GM21528 (cell line): ENCODE results near the gene SLC44A1.

Source experiments
- ATAC-seq: cut with Tn5 transposase; IDR thresholded peaks from one replicate; pipeline ENCODE4 v1.9.1; 2021; ENCODE audit warnings: mild to moderate bottlenecking, moderate library complexity; ENCODE audit not compliant: unreplicated experiment, low FRiP score

Gene SLC44A1

DNA sequence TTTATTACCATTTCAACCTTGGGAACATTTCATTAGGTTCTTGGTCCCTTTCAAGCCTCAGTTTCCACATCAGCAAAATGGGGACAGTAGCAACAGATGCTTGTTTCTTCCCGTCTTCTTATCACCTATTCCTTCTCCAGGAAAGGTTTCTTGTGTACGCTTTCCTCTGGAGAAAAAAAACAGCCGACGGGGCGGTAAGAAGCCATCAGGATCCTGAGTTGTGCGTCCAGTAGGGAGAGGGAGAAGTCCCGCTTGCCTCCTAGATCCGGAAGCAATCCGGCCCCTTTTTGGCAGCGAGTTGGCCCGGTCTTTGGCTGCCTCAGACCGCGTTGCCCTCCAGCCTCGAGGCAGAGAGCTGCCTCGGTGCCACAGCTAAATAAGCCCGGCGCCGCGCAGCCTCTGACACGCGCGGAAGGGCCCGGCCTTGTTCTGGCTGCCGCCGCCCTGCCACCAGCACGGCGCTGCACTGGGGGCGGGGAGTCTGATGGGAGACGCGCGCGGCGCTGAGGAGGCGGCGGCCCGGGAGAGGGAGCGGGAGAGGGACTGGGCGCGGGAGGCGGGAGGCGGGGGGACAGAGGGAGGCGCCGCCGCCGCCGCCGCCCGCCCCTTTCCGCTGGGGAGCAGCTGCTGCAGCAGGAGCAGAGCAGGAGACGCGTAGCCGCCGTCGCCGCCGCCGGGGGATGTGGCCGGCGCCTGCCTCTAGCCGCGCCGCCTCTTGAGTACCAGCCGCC is at the start of gene SLC44A1:
SLC44A1 (plus strand) TSS at position 649 of the 731 bp plus-strand sequence. CDS start 218 bp downstream, outside the sequence.
- peak; percentile 94 for ATAC-seq

DNA sequence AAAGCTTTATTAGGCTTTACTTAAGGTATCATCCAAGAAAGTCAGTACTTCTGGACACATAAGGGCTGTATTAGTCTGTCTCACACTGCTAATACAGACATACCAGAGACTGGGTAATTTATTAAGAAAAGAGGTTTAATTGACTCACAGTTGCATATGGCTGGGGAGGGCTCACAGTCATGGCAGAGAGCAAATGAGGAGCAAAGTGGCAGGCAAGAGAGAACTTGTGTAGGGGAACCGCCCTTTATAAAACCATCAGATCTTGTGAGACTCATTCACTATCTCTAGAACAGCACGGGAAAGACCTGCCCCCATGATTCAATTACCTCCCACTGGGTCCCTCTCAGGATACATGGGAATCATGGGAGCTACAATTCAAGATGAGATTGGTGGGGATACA is 49.2 kb upstream of the SLC44A1 start:
- ATAC-seq: no peak

DNA sequence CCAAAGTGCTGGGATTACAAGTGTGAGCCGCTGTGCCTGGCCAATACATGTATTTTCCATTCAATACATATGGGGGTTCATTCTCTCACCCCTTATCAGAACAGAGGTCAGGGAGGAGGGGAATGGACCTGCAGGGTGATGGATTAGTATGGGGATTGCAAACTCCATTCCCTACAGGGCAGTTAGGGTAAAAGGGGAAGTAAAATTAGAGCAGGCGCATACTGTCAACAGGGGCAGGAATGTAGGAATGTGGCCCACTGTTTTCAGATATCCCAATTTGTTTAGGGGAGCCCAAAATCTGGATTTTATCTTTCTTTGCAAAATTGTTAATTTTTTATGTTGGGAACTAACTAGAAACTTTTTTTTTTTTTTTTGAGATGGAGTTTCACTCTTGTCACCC is 46.4 kb upstream of the SLC44A1 start:
- ATAC-seq: no peak

DNA sequence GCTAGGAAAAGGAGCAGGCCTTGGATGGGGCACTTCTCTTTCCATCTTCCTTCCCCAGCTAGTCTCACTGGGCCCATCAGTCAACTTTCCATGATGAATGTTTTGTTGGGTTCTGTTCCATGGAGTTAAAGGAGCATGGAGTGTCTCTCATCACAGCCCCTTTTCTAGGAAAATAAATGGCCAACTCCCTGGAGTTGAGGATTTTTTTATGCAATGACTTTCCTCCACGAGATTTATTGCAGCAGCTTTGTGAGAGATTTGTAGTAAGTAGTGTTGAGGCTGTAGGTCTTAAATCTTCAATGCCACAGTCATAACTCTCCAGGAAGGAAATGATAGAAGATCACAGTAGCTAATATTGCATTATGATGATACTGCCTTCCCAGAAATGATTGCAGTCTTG is 45.6 kb upstream of the SLC44A1 start:
- no peak for ATAC-seq

DNA sequence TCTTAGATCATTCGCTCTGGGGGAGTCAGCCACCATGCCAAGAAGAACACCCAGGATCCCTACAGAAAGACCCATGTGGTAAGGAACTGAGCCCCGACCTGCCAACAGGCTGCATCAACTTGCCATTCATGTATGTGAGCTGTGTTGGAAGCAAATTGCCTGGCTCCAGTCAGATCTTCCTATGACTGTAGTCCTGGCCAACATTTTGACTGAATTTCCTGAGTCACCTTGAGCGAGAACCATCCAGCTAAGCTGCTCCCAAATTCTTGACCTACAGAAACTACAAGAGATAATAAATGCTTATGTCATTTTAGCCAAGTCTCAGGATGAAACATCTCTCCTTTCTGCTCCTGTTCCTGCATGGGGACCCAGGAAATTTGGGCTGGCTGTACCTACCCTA is 40.0 kb upstream of the SLC44A1 start:
- no peak for ATAC-seq

DNA sequence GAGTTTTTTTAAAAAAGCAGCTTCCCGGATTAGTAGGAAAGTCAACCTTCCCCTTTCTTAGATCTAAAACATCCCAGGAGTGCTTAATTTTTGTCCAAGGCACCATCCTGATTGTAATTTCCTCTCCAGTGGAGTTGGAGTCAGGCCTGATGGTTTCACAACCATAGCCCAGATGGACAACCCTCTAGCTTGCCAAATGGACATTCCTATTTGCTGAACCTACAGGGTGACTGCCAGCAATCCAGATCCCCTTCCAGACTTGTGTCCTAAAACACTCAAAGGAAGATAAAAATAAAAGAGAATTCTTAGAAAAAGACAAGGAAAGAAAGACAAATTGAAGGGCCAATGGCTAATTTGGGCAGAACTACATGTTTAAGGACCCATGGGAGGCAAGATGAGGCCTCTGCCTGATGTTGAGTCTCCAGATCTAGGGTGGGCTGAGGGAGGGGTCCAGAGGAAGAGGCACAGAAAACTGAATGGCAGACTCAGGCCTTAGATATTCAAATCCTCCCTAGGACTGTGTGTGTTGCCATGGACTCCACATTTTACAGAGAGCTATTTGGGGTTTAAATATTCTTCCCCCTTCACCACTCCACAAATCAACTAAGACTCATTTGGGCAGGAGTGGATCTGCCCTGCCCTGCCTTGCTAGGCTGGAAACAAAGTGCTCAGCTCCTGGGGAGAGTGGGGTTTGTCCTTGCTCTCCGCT is 38.5 kb upstream of the SLC44A1 start:
- no peak for ATAC-seq

GRCh38 chr9:105206496-105206820 is 38.0 kb upstream of the SLC44A1 start:
- no peak for ATAC-seq

GRCh38 chr9:105206821-105207699 is 37.4 kb upstream of the SLC44A1 start:
- no peak for ATAC-seq

- no peak for ATAC-seq
Measured at GRCh38 chr9:105216440-105217178, 27.8 kb upstream of the SLC44A1 start.

- ATAC-seq: no peak
Measured at GRCh38 chr9:105218673-105219072, 25.8 kb upstream of the SLC44A1 start.

GRCh38 chr9:105219291-105219805 is 25.1 kb upstream of the SLC44A1 start:
- ATAC-seq: no peak

- ATAC-seq: no peak
Measured at GRCh38 chr9:105220451-105220850, 24.0 kb upstream of the SLC44A1 start.

GRCh38 chr9:105223544-105224140 is 20.8 kb upstream of the SLC44A1 start:
- ATAC-seq: no peak

GRCh38 chr9:105226055-105226454 is 18.4 kb upstream of the SLC44A1 start:
- no peak for ATAC-seq

- no peak for ATAC-seq
Measured at GRCh38 chr9:105232207-105232606, 12.2 kb upstream of the SLC44A1 start.

- no peak for ATAC-seq
Measured at GRCh38 chr9:105233873-105234272, 10.6 kb upstream of the SLC44A1 start.

DNA sequence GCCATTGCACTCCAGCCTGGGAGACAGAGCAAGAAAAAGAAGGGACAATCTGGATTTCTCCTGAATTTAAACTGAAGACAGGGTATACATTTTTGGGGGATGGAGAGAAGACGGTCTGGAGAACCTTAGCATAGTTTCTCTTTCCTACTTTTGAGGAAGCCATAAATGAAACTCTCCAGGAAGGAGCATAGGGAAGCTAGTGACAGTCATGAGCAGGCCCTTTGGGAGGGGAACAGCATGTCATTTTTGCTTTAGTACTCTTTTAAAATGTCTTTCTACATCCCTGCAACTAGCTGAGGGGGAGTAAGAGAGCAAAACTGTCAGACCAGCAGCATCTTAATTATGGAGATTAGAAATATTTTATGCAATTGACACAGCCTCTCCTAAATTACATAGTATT is 8.2 kb upstream of the SLC44A1 start:
- ATAC-seq: no peak

- no peak for ATAC-seq
Measured at GRCh38 chr9:105237246-105237645, 7.2 kb upstream of the SLC44A1 start.

GRCh38 chr9:105238302-105238701 is 6.1 kb upstream of the SLC44A1 start:
- ATAC-seq: no peak
